A549 treated with AZD9567 at 1 μM for 4 hours (cell line): ENCODE results near the gene PCARE. TPM values are rescaled to one million over a fixed set of nuclear protein-coding genes. Genes with fewer than 3 reads are reported as not detected.

ENCODE experiments used
- total RNA-seq: library from RNA; stranded (reverse); fragments of 200-300 nt; extraction: Qiagen RNA extraction; gene quantifications from 5 replicates; pipeline ENCODE4 v1.2.3, GENCODE V29; 2022; ENCODE audit not compliant: insufficient read depth

PCARE gene
- total RNA-seq: not detected in 5 replicates

GRCh38 chr2:29074411-29074810 is at the start of gene PCARE:
Gene PCARE (minus strand): TSS chr2:29074523. CDS start chr2:29074261, 262 bp downstream.

GRCh38 chr2:29114946-29115609 is 40.8 kb upstream of the PCARE start, which contains the start of gene CLIP4:
Gene CLIP4 (plus strand): TSS chr2:29115415. CDS start chr2:29121389, 5,974 bp downstream.

Other genes starting within 250 kb of the PCARE start
- 12.9 to 26.2 TPM (median 14.8 TPM) in 5 replicates for gene TRMT61B, start 204.2 kb downstream of the PCARE start, total RNA-seq
- gene WDR43, start 179.9 kb downstream of the PCARE start, total RNA-seq: 84.0 to 148 TPM (median 84.2 TPM) in 5 replicates
- 0.14 to 0.40 TPM (median 0.16 TPM) in 4 of 5 replicates, not detected in the other for gene TOGARAM2, start 93.2 kb downstream of the PCARE start, total RNA-seq
- 15.9 to 22.0 TPM (median 20.4 TPM) in 5 replicates for gene CLIP4, start 40.9 kb upstream of the PCARE start, total RNA-seq